HepG2 (cell line): ENCODE data around the gene CMAS.

Experiments
- CTCF ChIP-seq: sonication (generic); formaldehyde crosslinking; IDR thresholded peaks from 2 replicates; pipeline ENCODE4 v1.5.0; 2020; ENCODE audit warnings: mild to moderate bottlenecking, missing genetic modification reagents, moderate library complexity
- DDIT3 ChIP-seq: sonication (generic); formaldehyde crosslinking; IDR thresholded peaks from 2 replicates; pipeline ENCODE4 v1.4.0; 2020; ENCODE audit warnings: mild to moderate bottlenecking, missing genetic modification reagents
- EZH2 ChIP-seq: conservative IDR thresholded peaks from 2 replicates; pipeline ENCODE4 v1.6.1; 2012; ENCODE audit warnings: mild to moderate bottlenecking, low read depth, low read length, moderate library complexity
- MAFG ChIP-seq: sonication (generic); formaldehyde crosslinking; IDR thresholded peaks from 2 replicates; pipeline ENCODE4 v1.5.1; 2020; ENCODE audit warnings: mild to moderate bottlenecking, missing genetic modification reagents
- NBN ChIP-seq: fragments of 450-650 bp; conservative IDR thresholded peaks from 2 replicates; pipeline ENCODE4 v1.6.1; 2017
- PCBP2 ChIP-seq: fragments of 200-400 bp; formaldehyde crosslinking; optimal IDR thresholded peaks from 2 replicates; pipeline ENCODE3; 2018; ENCODE audit warnings: low read length, low read depth; ENCODE audit not compliant: poor library complexity, severe bottlenecking
- ZNF501 ChIP-seq: sonication (generic); formaldehyde crosslinking; IDR thresholded peaks from 2 replicates; pipeline ENCODE4 v1.5.1; 2020; ENCODE audit warnings: mild to moderate bottlenecking, moderate library complexity, missing genetic modification reagents

- TF ChIP-seq PCBP2 (no peak), CTCF (no peak), DDIT3 (CRISPR knock-in tag) (no peak), NBN (no peak), MAFG (CRISPR knock-in tag) (no peak), ZNF501 (CRISPR knock-in tag) (no peak), EZH2 (no peak)
These were observed 10.6 kb downstream of the CMAS start for GRCh38 chr12:22056607-22057006.
